Stimulated activated CD4-positive, alpha-beta T cell treated with anti-CD3 and anti-CD28 coated beads, Interleukin-15, amount 100 ng/mL, for 48 hours (primary cell): ENCODE measurements around the gene AP3S2.
"Not testable (repeated sequence)": the region's sequence is repeated elsewhere in the genome, so short reads cannot be mapped to it uniquely, and the experiment has no call there.

Source experiments
- DNase-seq, 2 donors: peaks; one replicate each; pipeline ENCODE4 v3.0.0-alpha.2; 2020; ENCODE audit warnings: low read depth in 2 of 2

Gene AP3S2

GRCh38 chr15:89799918-89800498 lies 93.8 kb downstream of the AP3S2 start:
- DNase-seq: no peak

- DNase-seq: no peak
These were observed 94.5 kb downstream of the AP3S2 start for GRCh38 chr15:89799011-89799911.

GRCh38 chr15:89797678-89798201 lies 96.1 kb downstream of the AP3S2 start:
- no peak for DNase-seq

- DNase-seq: no peak
These were observed 97.8 kb downstream of the AP3S2 start for GRCh38 chr15:89795996-89796395.

- DNase-seq: no peak
These were observed 99.1 kb downstream of the AP3S2 start for GRCh38 chr15:89794627-89795241.

GRCh38 chr15:89792106-89792805 lies 101.5 kb downstream of the AP3S2 start:
- DNase-seq: no peak

- no peak for DNase-seq
These were observed 103.1 kb downstream of the AP3S2 start for GRCh38 chr15:89790661-89791060.

- DNase-seq: no peak
These were observed 103.6 kb downstream of the AP3S2 start for GRCh38 chr15:89790206-89790605.

GRCh38 chr15:89788585-89788984 lies 105.2 kb downstream of the AP3S2 start:
- DNase-seq: not testable (repeated sequence)

GRCh38 chr15:89787944-89788343 lies 105.8 kb downstream of the AP3S2 start:
- DNase-seq: no peak

GRCh38 chr15:89785774-89786140 lies 108.0 kb downstream of the AP3S2 start:
- DNase-seq: no peak

GRCh38 chr15:89785064-89785773 lies 108.6 kb downstream of the AP3S2 start:
- no peak for DNase-seq

- no peak for DNase-seq
These were observed 109.2 kb downstream of the AP3S2 start for GRCh38 chr15:89784686-89784960.

- no peak for DNase-seq
These were observed 109.7 kb downstream of the AP3S2 start for GRCh38 chr15:89783861-89784685.

- no peak for DNase-seq
These were observed 110.5 kb downstream of the AP3S2 start for GRCh38 chr15:89783111-89783860.

GRCh38 chr15:89782619-89782950 lies 111.2 kb downstream of the AP3S2 start:
- DNase-seq: not testable (repeated sequence)

- no peak for DNase-seq
These were observed 111.7 kb downstream of the AP3S2 start for GRCh38 chr15:89781891-89782618.

- DNase-seq: peak in 1 of 2 donors; percentile 29
These were observed 112.7 kb downstream of the AP3S2 start for GRCh38 chr15:89781055-89781454.

- no peak for DNase-seq
These were observed 113.2 kb downstream of the AP3S2 start for GRCh38 chr15:89780601-89781000.
